Cardiac muscle cell (in vitro differentiated cells and primary cell): ENCODE measurements around the gene IMMP2L. TPM values are rescaled to one million over a fixed set of nuclear protein-coding genes. Genes with fewer than 3 reads are reported as not detected.

Experiments
- DNase-seq, 2 donors: peaks; one replicate each; pipeline versions ENCODE4 v3.0.0 to v3.0.0-alpha.2; 2010 to 2017; ENCODE audit warnings: low read depth in 1 of 2, low spot score in 1 of 2
- H3K27ac ChIP-seq: fragments of 200-600 bp; sonication (generic); 2 replicates; pipeline ENCODE4 v1.5.1; 2016
- H3K27me3 ChIP-seq: fragments of 200-600 bp; sonication (generic); 2 replicates; pipeline ENCODE4 v1.6.0; 2016; ENCODE audit warnings: control low read depth
- H3K36me3 ChIP-seq: fragments of 200-600 bp; sonication (generic); 2 replicates; pipeline ENCODE4 v1.5.1; 2016; ENCODE audit warnings: control low read depth
- H3K4me1 ChIP-seq: fragments of 200-600 bp; sonication (generic); 2 replicates; pipeline ENCODE4 v1.8.1; 2017; ENCODE audit warnings: low read depth, mild to moderate bottlenecking, mixed run types
- H3K4me3 ChIP-seq: fragments of 200-600 bp; sonication (generic); 2 replicates; pipeline ENCODE4 v1.5.1; 2016; ENCODE audit warnings: mild to moderate bottlenecking
- H3K9me3 ChIP-seq: fragments of 200-600 bp; sonication (generic); 2 replicates; pipeline ENCODE4 v1.5.1; 2017; ENCODE audit warnings: low read depth, mild to moderate bottlenecking, control low read depth
- CTCF ChIP-seq: IDR thresholded peaks from 2 replicates; pipeline ENCODE4 v1.5.1; 2012; ENCODE audit warnings: low read depth, mild to moderate bottlenecking, low read length
- polyA plus RNA-seq: library from polyadenylated mRNA; unstranded; fragments of >200 nt; fragmentation: Nextera tagmentation; extraction: Ambion mirVana; gene quantifications from 2 replicates; pipeline ENCODE4 v1.2.1, GENCODE V29; 2016
- total RNA-seq: library from RNA; depleted of rRNA; stranded (reverse); fragments of >200 nt; gene quantifications from 2 replicates; pipeline ENCODE4 v1.2.3, GENCODE V29; 2016

The IMMP2L gene
- total and polyA plus RNA-seq, 2 experiments from 2014 or later, result 6.0 to 11.9 TPM

- Histone ChIP-seq H3K27ac (no peak overlapping the region), H3K4me1 (peaks cover 4% of the 10 kb centered on the region), H3K36me3 (no peaks in the 10 kb centered on the region), H3K4me3 (no peak overlapping the region), H3K9me3 (no peaks in the 10 kb centered on the region), H3K27me3 (no peaks in the 10 kb centered on the region)
- no peak for TF ChIP-seq CTCF
- no peak for DNase-seq
Measured at GRCh38 chr7:111050875-111051416, 511.3 kb downstream of the IMMP2L start.

GRCh38 chr7:111049971-111050680 is 512.2 kb downstream of the IMMP2L start:
- peaks cover 4% of the 10 kb centered on the region for H3K4me1 ChIP-seq
- no peak overlapping the region for H3K4me3 ChIP-seq
- no peak for TF ChIP-seq CTCF
- H3K27ac ChIP-seq, result no peak overlapping the region
- DNase-seq, result no peak
- no peaks in the 10 kb centered on the region for H3K27me3 ChIP-seq
- H3K36me3 ChIP-seq, result no peaks in the 10 kb centered on the region
- no peaks in the 10 kb centered on the region for H3K9me3 ChIP-seq

GRCh38 chr7:111047595-111047994 is 514.7 kb downstream of the IMMP2L start:
- no peak for DNase-seq
- no peaks in the 10 kb centered on the region for H3K27me3 ChIP-seq
- H3K4me1 ChIP-seq, result no peaks in the 10 kb centered on the region
- H3K27ac ChIP-seq, result no peak overlapping the region
- no peaks in the 10 kb centered on the region for H3K36me3 ChIP-seq
- H3K4me3 ChIP-seq, result no peak overlapping the region
- no peaks in the 10 kb centered on the region for H3K9me3 ChIP-seq
- no peak for TF ChIP-seq CTCF

- Histone ChIP-seq H3K27me3 (no peaks in the 10 kb centered on the region), H3K27ac (no peak overlapping the region), H3K4me3 (no peak overlapping the region), H3K4me1 (peaks cover 16% of the 10 kb centered on the region), H3K36me3 (no peaks in the 10 kb centered on the region), H3K9me3 (no peaks in the 10 kb centered on the region)
- DNase-seq, result peak in 1 of 2 donors; percentile 10
- no peak for TF ChIP-seq CTCF
Measured at GRCh38 chr7:111045449-111045848, 516.8 kb downstream of the IMMP2L start.

GRCh38 chr7:111043561-111043960 is 518.7 kb downstream of the IMMP2L start:
- Histone ChIP-seq H3K36me3 (no peaks in the 10 kb centered on the region), H3K27me3 (no peaks in the 10 kb centered on the region), H3K4me3 (no peak overlapping the region), H3K9me3 (no peaks in the 10 kb centered on the region), H3K27ac (no peak overlapping the region), H3K4me1 (peaks cover 19% of the 10 kb centered on the region)
- TF ChIP-seq CTCF, result no peak
- DNase-seq, result no peak
